Hindlimb muscle (tissue), 1 donor: ENCODE data around the gene SPG7. TPM values are rescaled to one million over a fixed set of nuclear protein-coding genes. Genes with fewer than 3 reads are reported as not detected.

Source experiments
- DNase-seq: peaks from one replicate; pipeline ENCODE4 v3.0.0-alpha.2; 2013
- polyA plus RNA-seq: library from polyadenylated mRNA; unstranded; fragments of 120-200 nt; gene quantifications from one replicate; pipeline ENCODE4 v1.2.1, GENCODE V29; 2013; ENCODE audit not compliant: insufficient read length

SPG7 gene
- polyA plus RNA-seq, 1 donor: 71.4 TPM

GRCh38 chr16:89600956-89601355 is 92.8 kb downstream of the SPG7 start:
- DNase-seq: no peak

DNA sequence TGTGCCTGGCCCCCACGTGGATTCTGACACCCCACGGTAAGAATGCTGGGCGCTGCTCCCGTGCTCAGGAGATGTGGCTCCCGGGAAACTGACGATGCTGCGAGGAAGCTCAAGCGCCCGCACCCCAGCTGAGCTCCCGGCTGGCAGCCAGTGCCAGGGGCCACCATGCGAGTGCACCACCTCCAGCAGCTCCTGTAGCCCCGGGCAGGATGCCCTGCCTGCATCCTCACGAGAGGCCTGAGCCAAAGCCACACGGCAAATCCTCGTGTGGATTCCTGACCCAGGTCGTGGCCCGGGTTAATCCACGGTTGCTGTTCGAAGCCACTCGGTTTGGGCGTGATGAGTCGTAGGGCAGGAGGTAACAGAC is 93.7 kb downstream of the SPG7 start:
- DNase-seq: no peak

GRCh38 chr16:89602273-89602951 is 94.2 kb downstream of the SPG7 start:
- no peak for DNase-seq

- no peak for DNase-seq
These were observed 94.9 kb downstream of the SPG7 start for GRCh38 chr16:89602952-89603590.

- DNase-seq: no peak
These were observed 96.6 kb downstream of the SPG7 start for GRCh38 chr16:89604764-89605163.

DNA sequence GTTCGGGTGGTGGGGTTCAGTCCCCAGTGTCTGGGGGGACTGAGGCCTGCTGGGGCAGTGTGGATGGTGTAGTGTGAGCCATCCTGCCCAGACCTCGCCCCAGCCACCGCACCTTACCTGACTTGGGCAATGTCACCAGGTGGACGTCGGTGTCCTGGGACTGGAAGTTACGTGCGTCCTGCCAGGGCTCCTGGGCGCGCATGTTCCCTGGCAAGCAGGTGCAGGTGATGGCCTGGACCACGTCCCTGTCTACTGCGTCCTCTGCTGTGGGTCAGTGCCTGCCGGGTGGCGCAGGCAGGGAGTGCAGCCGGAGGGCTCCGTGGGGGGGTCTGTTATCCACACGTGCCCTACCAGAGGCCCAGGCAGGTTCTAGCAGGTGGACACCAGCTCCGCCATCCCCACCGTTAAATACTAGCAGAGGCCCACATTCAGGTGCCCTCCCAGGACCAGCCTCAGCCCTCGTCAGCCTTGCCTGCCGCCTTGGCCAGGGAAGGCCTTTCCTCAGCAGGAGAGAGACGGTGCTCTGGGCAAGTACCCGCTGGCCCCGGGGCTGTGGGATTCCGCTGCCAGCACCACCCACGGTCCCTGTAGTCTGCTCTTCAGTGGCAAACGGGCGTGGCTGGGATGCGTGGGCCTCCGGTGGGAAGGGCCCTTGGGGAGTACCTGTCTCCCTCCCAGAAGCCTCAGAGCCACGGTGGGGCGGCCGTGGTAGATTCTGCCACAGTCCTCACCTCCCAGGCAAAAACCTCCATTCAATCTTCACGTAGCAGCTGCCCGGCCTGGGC is 97.2 kb downstream of the SPG7 start:
- no peak for DNase-seq

GRCh38 chr16:89606006-89606405 is 97.8 kb downstream of the SPG7 start:
- DNase-seq: no peak

Other genes with a start within 250 kb of the SPG7 start
- 72.7 TPM for gene ANKRD11, start 17.8 kb upstream of the SPG7 start, polyA plus RNA-seq
- gene RPL13, start 52.3 kb downstream of the SPG7 start, polyA plus RNA-seq: 5,003 TPM
- not detected for gene CPNE7, start 67.4 kb downstream of the SPG7 start, polyA plus RNA-seq
- gene DPEP1, start 105.2 kb downstream of the SPG7 start, polyA plus RNA-seq: 0.39 TPM
- gene CHMP1A, start 149.3 kb downstream of the SPG7 start, polyA plus RNA-seq: 51.3 TPM
- gene SPATA33, start 149.4 kb downstream of the SPG7 start, polyA plus RNA-seq: 5.5 TPM
- gene CDK10, start 178.3 kb downstream of the SPG7 start, polyA plus RNA-seq: 65.0 TPM
- gene SPATA2L, start 193.3 kb downstream of the SPG7 start, polyA plus RNA-seq: 2.3 TPM
- gene VPS9D1, start 212.5 kb downstream of the SPG7 start, polyA plus RNA-seq: 14.2 TPM
- gene ZNF276, start 213.1 kb downstream of the SPG7 start, polyA plus RNA-seq: 25.5 TPM